ENCODE data around the gene FOXO3B. TPM values are rescaled to one million over a fixed set of nuclear protein-coding genes. Genes with fewer than 3 reads are reported as not detected.
"Not testable (repeated sequence)": the region's sequence is repeated elsewhere in the genome, so short reads cannot be mapped to it uniquely, and the experiment has no call there.

The FOXO3B gene
- total RNA-seq, 1 donor from 2014 or later = 13.3 TPM

- H3K9me3 ChIP-seq; DNase-seq (ENCODE audit: extremely low spot score in 2 of 2); H3K27me3 ChIP-seq; H3K36me3 ChIP-seq; H3K4me3 ChIP-seq; H3K4me1 ChIP-seq; intact Hi-C loops (cut with DNase I); H3K27ac ChIP-seq: not testable (repeated sequence)
Measured at GRCh38 chr17:18695143-18695542, 13.0 kb upstream of the FOXO3B start.

- H3K4me1 ChIP-seq; H3K9me3 ChIP-seq; intact Hi-C loops (cut with DNase I); H3K36me3 ChIP-seq; H3K27ac ChIP-seq; H3K27me3 ChIP-seq; DNase-seq (ENCODE audit: extremely low spot score in 2 of 2): not testable (repeated sequence)
- peak overlapping the region; percentile 47 to 56 for H3K4me3 ChIP-seq
Measured at GRCh38 chr17:18682668-18683067, 554 bp upstream of the FOXO3B start.

GRCh38 chr17:18677381-18677780 lies 4.7 kb downstream of the FOXO3B start:
- H3K4me3 ChIP-seq; H3K27ac ChIP-seq; H3K4me1 ChIP-seq; H3K27me3 ChIP-seq; intact Hi-C loops (cut with DNase I); H3K9me3 ChIP-seq; DNase-seq (ENCODE audit: extremely low spot score in 2 of 2): not testable (repeated sequence)
- peaks cover 0 to 16% of the 10 kb centered on the region in 2 donors for H3K36me3 ChIP-seq

- H3K9me3 ChIP-seq; H3K4me1 ChIP-seq; H3K4me3 ChIP-seq; intact Hi-C loops (cut with DNase I); H3K27ac ChIP-seq; DNase-seq (ENCODE audit: extremely low spot score in 2 of 2); H3K27me3 ChIP-seq: not testable (repeated sequence)
- H3K36me3 ChIP-seq = peaks cover 0 to 20% of the 10 kb centered on the region in 2 donors
Measured at GRCh38 chr17:18676928-18677327, 5.2 kb downstream of the FOXO3B start.

- H3K36me3 ChIP-seq = peaks cover 0 to 39% of the 10 kb centered on the region in 2 donors
- H3K9me3 ChIP-seq; H3K27me3 ChIP-seq; H3K4me1 ChIP-seq; intact Hi-C loops (cut with DNase I); DNase-seq (ENCODE audit: extremely low spot score in 2 of 2); H3K4me3 ChIP-seq; H3K27ac ChIP-seq: not testable (repeated sequence)
Measured at GRCh38 chr17:18672395-18673227, 9.5 kb downstream of the FOXO3B start.

GRCh38 chr17:18668625-18669024 lies 13.5 kb downstream of the FOXO3B start:
- peaks cover 0 to 25% of the 10 kb centered on the region in 2 donors for H3K36me3 ChIP-seq
- not testable (repeated sequence) for DNase-seq (ENCODE audit: extremely low spot score in 2 of 2)

GRCh38 chr17:18667535-18667934 lies 14.6 kb downstream of the FOXO3B start:
- H3K27me3 ChIP-seq; H3K4me3 ChIP-seq; H3K9me3 ChIP-seq; H3K4me1 ChIP-seq; DNase-seq (ENCODE audit: extremely low spot score in 2 of 2); intact Hi-C loops (cut with DNase I); H3K27ac ChIP-seq: not testable (repeated sequence)
- peaks cover 0 to 25% of the 10 kb centered on the region in 2 donors for H3K36me3 ChIP-seq

More at GRCh38 chr17:18668625-18669024, 13.5 kb downstream of the FOXO3B start:
- H3K27ac ChIP-seq; H3K4me1 ChIP-seq; H3K4me3 ChIP-seq; H3K9me3 ChIP-seq; H3K27me3 ChIP-seq; intact Hi-C loops (cut with DNase I): not testable (repeated sequence)

- H3K9me3 ChIP-seq; H3K4me3 ChIP-seq; DNase-seq (ENCODE audit: extremely low spot score in 2 of 2); H3K27ac ChIP-seq; H3K4me1 ChIP-seq; H3K27me3 ChIP-seq; intact Hi-C loops (cut with DNase I): not testable (repeated sequence)
- peaks cover 0 to 14% of the 10 kb centered on the region in 2 donors for H3K36me3 ChIP-seq
Measured at GRCh38 chr17:18666326-18666725, 15.8 kb downstream of the FOXO3B start.

- intact Hi-C loops (cut with DNase I); H3K9me3 ChIP-seq; H3K27me3 ChIP-seq; H3K4me1 ChIP-seq; H3K4me3 ChIP-seq; H3K36me3 ChIP-seq; DNase-seq (ENCODE audit: extremely low spot score in 2 of 2); H3K27ac ChIP-seq: not testable (repeated sequence)
Measured at GRCh38 chr17:18661924-18662624, 20.0 kb downstream of the FOXO3B start.

- DNase-seq (ENCODE audit: extremely low spot score in 2 of 2); H3K36me3 ChIP-seq; H3K4me3 ChIP-seq; H3K9me3 ChIP-seq; H3K27ac ChIP-seq; H3K4me1 ChIP-seq; H3K27me3 ChIP-seq; intact Hi-C loops (cut with DNase I): not testable (repeated sequence)
Measured at GRCh38 chr17:18650094-18650493, 32.0 kb downstream of the FOXO3B start.

GRCh38 chr17:18644291-18644690 lies 37.8 kb downstream of the FOXO3B start, which contains the start of gene TBC1D28:
TBC1D28 (minus strand) TSS chr17:18644391; CDS start chr17:18641352, 3,039 bp downstream.
- H3K27me3 ChIP-seq; intact Hi-C loops (cut with DNase I); H3K4me3 ChIP-seq; DNase-seq (ENCODE audit: extremely low spot score in 2 of 2); H3K36me3 ChIP-seq; H3K9me3 ChIP-seq; H3K4me1 ChIP-seq; H3K27ac ChIP-seq: not testable (repeated sequence)

- H3K4me1 ChIP-seq; intact Hi-C loops (cut with DNase I); H3K27me3 ChIP-seq; H3K4me3 ChIP-seq; DNase-seq (ENCODE audit: extremely low spot score in 2 of 2); H3K36me3 ChIP-seq; H3K9me3 ChIP-seq; H3K27ac ChIP-seq: not testable (repeated sequence)
Measured at GRCh38 chr17:18643124-18643523, 39.0 kb downstream of the FOXO3B start.

GRCh38 chr17:18638357-18638756 lies 43.8 kb downstream of the FOXO3B start:
- H3K4me3 ChIP-seq; intact Hi-C loops (cut with DNase I); H3K36me3 ChIP-seq: not testable (repeated sequence)

More at GRCh38 chr17:18638357-18638756, 43.8 kb downstream of the FOXO3B start:
- H3K27me3 ChIP-seq; H3K4me1 ChIP-seq; H3K9me3 ChIP-seq; H3K27ac ChIP-seq; DNase-seq (ENCODE audit: extremely low spot score in 2 of 2): not testable (repeated sequence)
